SU-DHL-6 (cell line): Measurements from ENCODE around the gene FANK1.

Experiments used
- CTCF ChIP-seq: fragments of 200-600 bp; sonication (generic); IDR thresholded peaks from one replicate; pipeline ENCODE4 v1.5.1; 2017; ENCODE audit warnings: antibody characterized with exemption, mild to moderate bottlenecking, low read length, moderate library complexity; ENCODE audit not compliant: insufficient read depth, poor library complexity, severe bottlenecking
- EZH2phosphoT487 ChIP-seq: fragments of 200-600 bp; sonication (generic), shearing (Covaris generic); conservative IDR thresholded peaks from 2 replicates; pipeline ENCODE4 v1.6.1; 2018; ENCODE audit warnings: mild to moderate bottlenecking, antibody characterized with exemption, low read length, moderate library complexity, mixed read lengths

- TF ChIP-seq CTCF (no peak), EZH2phosphoT487 (no peak)
Observed at GRCh38 chr10:126006264-126006663, 109.9 kb downstream of the FANK1 start.
